Activated CD4-positive, alpha-beta T cell treated with anti-CD3 and anti-CD28 coated beads for 24 hours (primary cell): ENCODE results near the gene PI4KA.

Source experiments
- DNase-seq, 2 donors: peaks; one replicate each; pipeline ENCODE4 v3.0.0-alpha.2; 2020; ENCODE audit warnings: low read depth in 2 of 2

PI4KA gene

GRCh38 chr22:20816559-20816958 lies 42.1 kb downstream of the PI4KA start:
- DNase-seq = no peak

- no peak for DNase-seq
These were observed 43.0 kb downstream of the PI4KA start for GRCh38 chr22:20815477-20816050.

GRCh38 chr22:20814221-20814808 lies 44.3 kb downstream of the PI4KA start:
- DNase-seq = no peak

- no peak for DNase-seq
These were observed 45.6 kb downstream of the PI4KA start for GRCh38 chr22:20813056-20813455.

- DNase-seq = no peak
These were observed 46.5 kb downstream of the PI4KA start for GRCh38 chr22:20811971-20812660.

GRCh38 chr22:20811171-20811570 lies 47.4 kb downstream of the PI4KA start:
- DNase-seq = no peak

- peak in 1 of 2 donors; percentile 1 for DNase-seq
These were observed 48.0 kb downstream of the PI4KA start for GRCh38 chr22:20810645-20811044.

GRCh38 chr22:20809538-20810185 lies 48.9 kb downstream of the PI4KA start:
- DNase-seq = no peak

- DNase-seq = no peak
These were observed 49.8 kb downstream of the PI4KA start for GRCh38 chr22:20808844-20809243.

- no peak for DNase-seq
These were observed 51.3 kb downstream of the PI4KA start for GRCh38 chr22:20807315-20807752.

- no peak for DNase-seq
These were observed 52.6 kb downstream of the PI4KA start for GRCh38 chr22:20805972-20806471.

- DNase-seq = no peak
These were observed 54.0 kb downstream of the PI4KA start for GRCh38 chr22:20804650-20805049.

GRCh38 chr22:20803696-20804324 lies 54.8 kb downstream of the PI4KA start:
- no peak for DNase-seq

- DNase-seq = no peak
These were observed 55.6 kb downstream of the PI4KA start for GRCh38 chr22:20802922-20803553.

- no peak for DNase-seq
These were observed 56.2 kb downstream of the PI4KA start for GRCh38 chr22:20802452-20802851.

GRCh38 chr22:20799449-20799848 lies 59.2 kb downstream of the PI4KA start:
- DNase-seq = no peak

- no peak for DNase-seq
These were observed 59.6 kb downstream of the PI4KA start for GRCh38 chr22:20798974-20799373.

- DNase-seq = no peak
These were observed 60.4 kb downstream of the PI4KA start for GRCh38 chr22:20798218-20798617.

- DNase-seq = no peak
These were observed 61.9 kb downstream of the PI4KA start for GRCh38 chr22:20796731-20797130.

- DNase-seq = no peak
These were observed 63.8 kb downstream of the PI4KA start for GRCh38 chr22:20794650-20795413.
